Lung (tissue), 12 donors: ENCODE results near the gene MTFR1L. TPM values are rescaled to one million over a fixed set of nuclear protein-coding genes. Genes with fewer than 3 reads are reported as not detected.

Source experiments
- ATAC-seq: fragments of 200-7000 bp; cut with Tn5 transposase; one replicate; pipeline ENCODE4 v1.9.1; 2020; ENCODE audit warnings: moderate number of reproducible peaks; ENCODE audit not compliant: insufficient read depth, low FRiP score
- DNase-seq, 3 donors: peaks; one replicate each; pipeline ENCODE4 v3.0.0-alpha.2; 2013 to 2017
- H3K27ac ChIP-seq, 2 donors: one replicate each; pipeline ENCODE4 v1.5.1; 2013; ENCODE audit warnings: mild to moderate bottlenecking in 2 of 2, moderate library complexity in 2 of 2, control low read depth in 1 of 2, inconsistent platforms in 1 of 2, low read depth in 1 of 2, low read length in 1 of 2
- H3K27me3 ChIP-seq, 3 donors: one replicate each; pipeline ENCODE4 v1.5.1; 2013; ENCODE audit warnings: low read length in 2 of 3; ENCODE audit not compliant: control insufficient read depth in 3 of 3, insufficient read depth in 3 of 3
- H3K36me3 ChIP-seq, 4 donors: one replicate each; pipeline ENCODE4 v1.5.1; 2013; ENCODE audit warnings: low read length in 4 of 4, mild to moderate bottlenecking in 1 of 4, moderate library complexity in 1 of 4; ENCODE audit not compliant: control insufficient read depth in 4 of 4, insufficient read depth in 4 of 4
- H3K4me1 ChIP-seq, 5 donors: one replicate each; pipeline ENCODE4 v1.5.1; 2013; ENCODE audit warnings: low read length in 5 of 5, mild to moderate bottlenecking in 2 of 5, moderate library complexity in 1 of 5; ENCODE audit not compliant: control insufficient read depth in 5 of 5, insufficient read depth in 5 of 5
- H3K4me3 ChIP-seq: one replicate; pipeline ENCODE4 v1.5.1; 2013; ENCODE audit warnings: mild to moderate bottlenecking, control low read depth, moderate library complexity
- H3K9ac ChIP-seq, 2 donors: one replicate each; pipeline ENCODE4 v1.5.1; 2013; ENCODE audit warnings: low read length in 2 of 2, control low read depth in 1 of 2; ENCODE audit not compliant: insufficient read depth in 1 of 2
- H3K9me3 ChIP-seq, 4 donors: one replicate each; pipeline ENCODE4 v1.5.1; 2013; ENCODE audit warnings: low read length in 3 of 4, mild to moderate bottlenecking in 1 of 4, moderate library complexity in 1 of 4; ENCODE audit not compliant: control insufficient read depth in 4 of 4, insufficient read depth in 3 of 4
- WGBS, 2 donors: extraction: QIAGEN DNeasy Blood & Tissue Kit; methylation state at CpG; one replicate each; pipeline ENCODE4 v1.1.7; 2013; 5-methylcytosine and 5-hydroxymethylcytosine counted together
- polyA plus RNA-seq, 2 donors: library from polyadenylated mRNA; stranded (reverse); fragments of 200-250 nt; gene quantifications; one replicate each; pipeline ENCODE4 v1.2.1, GENCODE V29; 2013
- total RNA-seq, 2 donors: library from RNA; depleted of rRNA in 1 of 2; stranded (reverse); fragments of >200 nt in 1 of 2; gene quantifications; one replicate each; pipeline ENCODE4 v1.2.1, GENCODE V29; 2014 to 2021
- TF ChIP-seq, protein P1 (sequence below): IDR thresholded peaks from 2 replicates; pipeline ENCODE4 v1.5.1; 2012; ENCODE audit warnings: mild to moderate bottlenecking; ENCODE audit errors: control extremely low read depth, extremely low read depth
- donor health status: control.
- donor health status: control.
- donor health status: Bipolar disorder and iron deficiency.
- donor health status: healthy.
- donor health status: DM: yes; HTN: yes; CAD: no.

Gene MTFR1L
- total and polyA plus RNA-seq, 4 donors = 35.4 to 43.6 (median 38.4) TPM

DNA sequence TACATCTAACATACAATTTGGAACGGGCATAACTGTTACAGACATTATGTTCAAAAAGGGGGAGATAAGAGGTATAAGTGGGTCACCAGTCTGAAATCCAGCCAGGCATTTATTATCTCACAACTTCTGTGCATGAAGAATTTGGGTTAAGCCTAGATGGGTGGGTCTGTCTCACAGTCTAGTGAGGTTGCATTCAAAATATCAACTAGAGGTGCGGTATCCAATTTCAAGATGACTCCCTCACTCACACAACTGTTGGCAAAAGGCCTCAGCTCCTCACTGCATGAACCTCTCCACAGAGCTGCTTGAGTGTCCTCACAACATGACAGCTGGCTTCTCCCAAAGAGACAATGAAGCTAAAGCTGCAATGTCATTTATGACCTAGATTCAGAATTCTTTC lies 34.8 kb downstream of the MTFR1L start:
- TF ChIP-seq, protein P1, sequence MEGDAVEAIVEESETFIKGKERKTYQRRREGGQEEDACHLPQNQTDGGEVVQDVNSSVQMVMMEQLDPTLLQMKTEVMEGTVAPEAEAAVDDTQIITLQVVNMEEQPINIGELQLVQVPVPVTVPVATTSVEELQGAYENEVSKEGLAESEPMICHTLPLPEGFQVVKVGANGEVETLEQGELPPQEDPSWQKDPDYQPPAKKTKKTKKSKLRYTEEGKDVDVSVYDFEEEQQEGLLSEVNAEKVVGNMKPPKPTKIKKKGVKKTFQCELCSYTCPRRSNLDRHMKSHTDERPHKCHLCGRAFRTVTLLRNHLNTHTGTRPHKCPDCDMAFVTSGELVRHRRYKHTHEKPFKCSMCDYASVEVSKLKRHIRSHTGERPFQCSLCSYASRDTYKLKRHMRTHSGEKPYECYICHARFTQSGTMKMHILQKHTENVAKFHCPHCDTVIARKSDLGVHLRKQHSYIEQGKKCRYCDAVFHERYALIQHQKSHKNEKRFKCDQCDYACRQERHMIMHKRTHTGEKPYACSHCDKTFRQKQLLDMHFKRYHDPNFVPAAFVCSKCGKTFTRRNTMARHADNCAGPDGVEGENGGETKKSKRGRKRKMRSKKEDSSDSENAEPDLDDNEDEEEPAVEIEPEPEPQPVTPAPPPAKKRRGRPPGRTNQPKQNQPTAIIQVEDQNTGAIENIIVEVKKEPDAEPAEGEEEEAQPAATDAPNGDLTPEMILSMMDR = no peak
- WGBS, 2 donors = 92 to 93% methylated on average over 2 of the region's 2 CpGs
- no peaks in the 10 kb centered on the region for H3K9me3 ChIP-seq
- H3K4me1 ChIP-seq = peaks cover 0 to 8% (median 3%) of the 10 kb centered on the region in 5 donors
- ATAC-seq = no peak
- no peak overlapping the region for H3K9ac ChIP-seq
- no peak overlapping the region for H3K27ac ChIP-seq
- no peak for DNase-seq
- no peak overlapping the region for H3K4me3 ChIP-seq
- no peaks in the 10 kb centered on the region for H3K27me3 ChIP-seq
- no peaks in the 10 kb centered on the region for H3K36me3 ChIP-seq

DNA sequence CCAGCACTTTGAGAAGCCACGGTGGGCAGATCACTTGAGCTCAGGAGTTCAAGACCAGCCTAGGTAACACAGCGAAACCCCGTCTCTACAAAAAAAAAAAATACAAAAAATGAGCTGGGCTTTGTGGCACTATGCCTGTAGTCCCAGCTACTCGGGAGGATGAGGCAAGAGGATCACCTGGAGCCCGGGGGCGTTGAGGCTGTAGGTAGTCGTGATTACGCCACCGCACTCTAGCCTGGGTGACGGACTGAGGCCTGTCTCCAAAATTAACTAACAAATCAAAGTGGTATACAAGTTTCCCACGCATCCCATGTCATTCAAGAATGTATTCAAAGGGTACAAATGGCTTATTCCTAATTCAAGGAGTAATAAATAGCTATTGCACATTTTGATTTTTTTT lies 37.1 kb downstream of the MTFR1L start:
- 92 to 93% methylated on average over 11 of the region's 11 CpGs for WGBS, 2 donors
- DNase-seq (no peak), ATAC-seq (no peak)
- Histone ChIP-seq H3K4me1 (peaks cover 0 to 8% (median 3%) of the 10 kb centered on the region in 5 donors), H3K4me3 (no peak overlapping the region), H3K36me3 (no peaks in the 10 kb centered on the region), H3K9ac (no peak overlapping the region), H3K9me3 (no peaks in the 10 kb centered on the region), H3K27me3 (no peaks in the 10 kb centered on the region), H3K27ac (no peak overlapping the region)
- TF ChIP-seq, protein P1 = no peak

GRCh38 chr1:25858494-25858893 lies 38.7 kb downstream of the MTFR1L start:
- DNase-seq (no peak), ATAC-seq (no peak)
- TF ChIP-seq, protein P1 = no peak
- H3K9ac ChIP-seq = no peak overlapping the region
- no peaks in the 10 kb centered on the region for H3K27me3 ChIP-seq
- H3K36me3 ChIP-seq = peaks cover 0 to 10% (median 4%) of the 10 kb centered on the region in 4 donors
- H3K4me1 ChIP-seq = peaks cover 0 to 8% (median 3%) of the 10 kb centered on the region in 5 donors
- WGBS, 2 donors = 29 to 42% methylated on average over 7 of the region's 7 CpGs
- H3K4me3 ChIP-seq = no peak overlapping the region
- no peak overlapping the region for H3K27ac ChIP-seq
- H3K9me3 ChIP-seq = no peaks in the 10 kb centered on the region
